ENCODE results near the gene TMEM229B.
"Not testable (repeated sequence)": the region's sequence is repeated elsewhere in the genome, so short reads cannot be mapped to it uniquely, and the experiment has no call there.

TMEM229B gene

GRCh38 chr14:67453575-67454300 lies 34.8 kb downstream of the TMEM229B start:
- no peak for DNase-seq (ENCODE audit: low spot score)

GRCh38 chr14:67451667-67452066 lies 36.9 kb downstream of the TMEM229B start:
- not testable (repeated sequence) for DNase-seq (ENCODE audit: low spot score)

DNA sequence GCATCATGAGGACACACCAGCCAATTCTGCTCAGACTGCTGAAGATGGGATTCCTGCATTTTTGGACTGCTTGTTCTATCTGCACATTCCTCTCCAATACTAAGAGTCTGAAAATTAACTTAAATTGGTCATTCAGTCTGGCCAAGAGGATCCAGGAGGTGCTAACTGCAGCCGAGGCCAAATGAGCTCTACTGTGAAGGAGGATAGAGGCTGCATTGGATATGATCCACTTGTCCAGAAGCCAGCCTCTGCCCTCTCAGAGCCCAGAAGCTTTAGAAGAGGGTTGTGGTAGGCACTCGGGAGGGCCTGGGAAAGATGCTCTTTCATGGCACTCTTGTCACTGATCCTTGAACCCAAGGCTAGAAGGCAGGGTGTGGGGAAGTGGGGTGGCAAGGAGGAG lies 39.4 kb downstream of the TMEM229B start:
- DNase-seq (ENCODE audit: low spot score), result no peak

DNA sequence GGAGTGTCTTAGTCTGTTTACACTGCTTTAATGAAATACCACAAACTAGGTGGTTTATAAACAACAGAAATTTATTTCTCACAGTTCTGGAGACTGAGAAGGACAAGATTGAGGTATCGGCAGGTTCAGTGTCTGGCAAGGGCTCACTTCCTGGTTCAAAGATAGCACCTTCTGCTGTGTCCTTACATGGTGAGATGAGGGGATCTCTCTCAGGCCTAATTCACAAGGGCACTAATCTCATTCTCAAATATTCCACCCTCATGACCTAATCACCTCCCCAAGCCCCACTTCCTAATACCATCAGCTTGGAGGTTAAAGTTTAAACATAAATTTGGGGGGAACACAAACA lies 41.5 kb downstream of the TMEM229B start:
- no peak for DNase-seq (ENCODE audit: low spot score)

- DNase-seq (ENCODE audit: low spot score), result peak; percentile 14
Observed at GRCh38 chr14:67446371-67447032, 42.0 kb downstream of the TMEM229B start.

DNA sequence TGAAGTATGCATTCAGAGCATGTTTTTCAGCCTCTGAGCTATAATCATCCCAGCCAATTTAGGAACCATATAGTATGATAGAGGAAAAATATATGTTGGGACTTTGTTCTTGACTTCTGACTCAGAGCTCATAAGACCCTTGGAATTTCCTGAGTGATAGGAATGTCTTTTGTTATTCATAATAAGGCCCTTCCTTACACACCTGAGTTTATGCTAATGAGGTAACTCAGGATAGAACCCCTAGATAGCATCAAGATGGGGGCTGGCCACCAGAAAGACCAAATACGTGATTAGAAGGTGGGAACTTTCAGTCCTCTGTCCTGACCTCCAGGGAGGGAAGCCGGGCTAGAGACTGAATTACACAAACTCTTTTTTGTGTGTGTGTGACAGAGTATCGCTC lies 44.1 kb downstream of the TMEM229B start:
- no peak for DNase-seq (ENCODE audit: low spot score)

GRCh38 chr14:67442139-67442906 lies 46.2 kb downstream of the TMEM229B start:
- no peak for DNase-seq (ENCODE audit: low spot score)

- no peak for DNase-seq (ENCODE audit: low spot score)
Observed at GRCh38 chr14:67441672-67442071, 46.8 kb downstream of the TMEM229B start.

- no peak for DNase-seq (ENCODE audit: low spot score)
Observed at GRCh38 chr14:67441256-67441655, 47.3 kb downstream of the TMEM229B start.

DNA sequence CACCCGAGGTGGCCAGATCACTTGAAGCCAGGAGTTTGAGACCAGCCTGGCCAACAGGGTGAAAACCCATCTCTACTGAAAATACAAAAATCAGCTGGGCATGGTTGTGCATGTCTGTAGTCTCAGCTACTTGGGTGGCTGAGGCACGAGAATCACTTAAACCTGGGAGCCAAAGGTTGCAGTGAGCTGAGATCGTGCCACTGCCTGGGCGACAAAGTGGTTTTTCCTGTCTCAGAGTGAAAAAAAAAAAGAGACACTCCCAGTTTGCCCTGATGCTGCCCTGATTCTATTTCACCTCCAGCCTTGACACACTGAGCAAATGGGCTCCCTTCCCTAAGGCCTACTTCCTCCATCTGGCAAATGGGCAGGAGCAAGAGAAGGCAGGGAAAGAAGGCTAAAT lies 48.0 kb downstream of the TMEM229B start:
- no peak for DNase-seq (ENCODE audit: low spot score)

DNA sequence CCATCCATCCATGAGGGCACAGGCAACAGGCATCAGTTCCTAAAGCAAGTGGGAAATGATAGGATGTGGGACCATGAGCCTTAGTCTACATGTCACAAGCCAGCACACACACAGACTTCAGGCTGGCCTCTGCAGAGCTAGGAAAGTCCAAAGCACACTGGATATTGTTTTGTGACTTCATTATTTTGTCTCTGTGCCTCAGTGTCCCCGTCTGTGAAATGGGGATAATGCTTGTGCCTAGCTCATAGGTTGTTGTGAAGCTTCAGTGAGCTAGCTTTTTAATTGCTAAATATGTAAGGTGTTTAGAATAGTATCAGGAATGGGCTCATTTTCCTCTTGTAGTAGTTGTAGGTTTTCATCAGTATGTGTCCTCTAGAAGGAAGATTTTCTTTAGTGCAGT lies 49.6 kb downstream of the TMEM229B start:
- no peak for DNase-seq (ENCODE audit: low spot score)

GRCh38 chr14:67436006-67436866 lies 52.3 kb downstream of the TMEM229B start:
- DNase-seq (ENCODE audit: low spot score), result peak; percentile 11

DNA sequence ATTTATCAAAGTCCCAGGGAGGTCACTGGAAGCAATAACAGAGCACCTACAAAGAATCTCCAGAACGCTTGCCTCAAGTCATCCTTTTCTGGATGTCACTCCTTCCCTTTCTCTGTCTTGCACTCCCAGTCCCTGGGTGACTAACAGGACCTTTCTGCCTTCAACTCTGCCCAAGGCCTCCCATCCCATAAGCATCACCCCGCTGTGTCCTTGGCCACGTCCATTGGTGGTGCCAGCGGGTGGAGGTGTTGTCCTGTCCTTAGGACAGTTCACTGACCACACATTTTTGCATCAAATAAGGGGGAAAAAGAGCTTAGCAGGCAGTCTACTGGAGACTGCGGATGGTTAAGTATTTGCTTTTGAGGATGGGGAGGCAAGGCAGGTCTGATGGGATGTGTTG lies 52.9 kb downstream of the TMEM229B start:
- DNase-seq (ENCODE audit: low spot score), result no peak

- no peak for DNase-seq (ENCODE audit: low spot score)
Observed at GRCh38 chr14:67432050-67432564, 56.4 kb downstream of the TMEM229B start.

DNA sequence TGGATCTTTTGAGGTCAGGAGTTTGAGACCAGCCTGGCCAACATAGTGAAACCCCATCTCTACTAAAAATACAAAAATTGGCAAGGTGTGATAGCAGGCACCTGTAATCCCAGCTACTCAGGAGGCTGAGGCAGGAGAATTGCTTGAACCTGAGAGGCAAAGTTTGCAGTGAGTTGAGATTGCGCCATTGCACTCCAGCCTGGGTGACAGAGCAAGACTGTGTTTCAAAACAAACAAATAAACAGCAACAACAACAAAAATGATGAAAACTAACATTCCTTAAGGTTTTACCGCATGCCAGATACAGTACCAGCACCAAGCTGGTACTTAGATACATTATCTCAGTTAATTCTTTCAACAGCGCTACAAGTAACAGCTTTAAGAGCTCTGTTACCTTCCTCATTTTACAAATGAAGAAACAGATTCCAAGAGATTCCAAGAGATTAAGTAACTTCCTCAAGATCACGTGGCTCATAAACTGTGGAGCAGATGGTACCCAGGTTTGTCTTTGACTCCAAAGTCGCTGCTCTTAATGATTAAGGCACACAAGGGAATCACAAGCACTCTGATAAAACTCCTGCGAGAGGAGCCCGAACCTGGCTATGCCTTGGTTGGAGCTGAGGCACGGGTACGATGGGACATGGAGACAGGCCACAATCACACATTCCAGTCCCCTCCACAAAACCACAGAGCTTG lies 58.9 kb downstream of the TMEM229B start:
- no peak for DNase-seq (ENCODE audit: low spot score)

GRCh38 chr14:67428501-67429031 lies 60.0 kb downstream of the TMEM229B start:
- no peak for DNase-seq (ENCODE audit: low spot score)

DNA sequence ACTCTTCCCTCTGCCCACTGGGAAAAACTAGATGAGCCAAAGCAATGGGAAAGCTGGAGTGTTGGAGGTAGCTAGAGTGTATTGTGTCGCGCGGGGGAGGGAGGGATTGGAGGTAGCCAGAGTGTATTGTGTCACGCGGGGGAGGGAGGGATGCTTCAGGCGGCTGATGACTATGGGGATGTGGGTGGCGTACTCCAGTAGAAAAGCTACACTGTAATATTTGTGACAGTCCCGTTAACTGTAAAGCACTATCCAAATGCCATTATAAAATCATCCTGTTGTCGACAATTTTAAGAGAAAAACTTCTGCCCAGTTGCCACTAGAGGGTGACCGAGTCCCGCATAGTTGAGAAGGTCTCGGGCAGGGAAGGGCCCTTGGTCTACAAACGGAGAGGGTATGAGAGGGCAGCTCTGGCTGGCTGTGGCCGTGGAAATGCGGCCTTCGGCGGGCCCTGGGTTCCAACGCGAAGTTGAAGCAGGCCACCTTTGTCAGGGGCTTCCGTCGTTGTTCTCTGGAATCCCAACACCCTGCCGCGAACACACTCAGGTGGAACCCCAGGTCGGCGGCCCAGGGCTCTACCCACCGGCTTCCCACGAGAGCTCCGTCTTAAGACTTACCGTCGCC lies 61.4 kb downstream of the TMEM229B start:
- DNase-seq (ENCODE audit: low spot score), result peak; percentile 74

DNA sequence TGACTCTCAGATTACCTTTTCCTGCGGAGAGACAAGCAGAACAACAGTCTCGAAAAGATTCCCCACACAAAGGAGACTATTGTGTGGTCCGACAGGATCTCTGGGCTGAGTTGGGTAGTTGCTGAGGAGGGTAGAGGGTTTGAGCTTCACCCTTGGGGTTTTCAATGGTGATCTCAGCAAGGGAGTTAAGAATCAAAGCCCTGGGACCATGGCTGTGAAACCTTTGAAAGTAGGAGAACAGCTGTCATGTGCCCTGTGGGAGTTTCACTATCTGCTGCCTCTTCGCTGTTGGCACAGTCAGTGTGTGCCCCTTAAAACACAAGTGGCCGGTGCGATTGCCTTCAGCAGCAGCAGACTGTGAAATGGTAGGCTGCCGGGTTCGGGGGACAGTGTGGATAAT lies 62.4 kb downstream of the TMEM229B start:
- DNase-seq (ENCODE audit: low spot score), result no peak

DNA sequence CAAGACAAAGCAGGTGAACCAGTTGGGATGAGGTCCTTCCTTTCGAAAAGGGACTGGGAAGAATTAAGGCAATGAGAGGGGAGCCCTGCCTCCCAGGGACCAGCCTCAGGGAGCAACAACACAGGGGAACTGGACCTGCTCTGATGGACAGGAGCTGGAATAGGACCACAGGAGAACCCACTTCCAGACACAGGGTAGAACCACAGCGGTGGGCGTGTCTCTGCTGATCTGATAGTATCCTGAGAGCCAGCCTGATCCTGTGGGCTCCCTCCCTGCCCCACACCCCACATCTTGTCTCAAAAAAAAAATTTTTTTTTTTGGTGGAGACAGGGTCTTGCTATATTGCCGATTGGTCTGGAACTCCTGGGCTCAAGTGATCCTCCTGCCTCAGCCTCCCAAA lies 62.9 kb downstream of the TMEM229B start:
- DNase-seq (ENCODE audit: low spot score), result no peak

DNA sequence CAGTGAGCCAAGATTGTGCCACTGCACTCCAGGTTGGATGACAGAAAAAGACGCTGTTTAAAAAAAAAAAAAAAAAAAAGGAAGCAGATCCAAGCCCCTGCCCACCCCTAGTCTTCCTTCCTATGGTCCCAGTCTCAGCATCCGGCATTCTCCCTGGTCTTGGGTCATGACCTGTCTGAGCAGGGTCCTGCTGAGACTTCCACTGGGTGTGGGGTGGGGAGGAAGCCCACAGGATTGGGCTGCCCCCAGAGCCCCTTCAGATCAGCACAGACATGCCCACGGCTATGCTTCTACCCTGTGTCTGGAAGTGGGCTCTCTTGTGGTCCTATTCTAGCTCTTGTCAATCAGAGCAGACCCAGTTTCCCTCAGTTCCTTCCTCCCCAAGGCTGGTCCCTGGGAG lies 64.0 kb downstream of the TMEM229B start:
- DNase-seq (ENCODE audit: low spot score), result no peak

DNA sequence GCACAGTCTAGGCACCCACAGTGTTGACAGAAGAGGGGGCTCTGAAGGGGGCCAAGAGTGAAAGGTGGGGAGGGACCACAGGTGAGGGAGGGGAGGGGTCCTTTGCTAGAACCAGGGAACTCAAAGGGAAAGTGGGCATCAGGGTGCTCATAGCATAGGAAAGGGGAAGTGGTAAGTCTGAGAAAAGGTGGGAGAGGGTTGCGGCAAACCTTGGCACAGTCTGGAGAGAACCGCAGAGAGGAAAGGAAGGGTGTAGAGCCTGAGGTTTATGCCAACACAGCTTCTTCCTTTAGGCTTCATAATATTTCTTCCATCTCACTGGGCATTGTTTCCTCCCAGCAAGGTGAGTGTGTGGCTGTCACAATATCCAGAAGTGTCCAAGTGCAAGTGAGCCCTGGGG lies 65.1 kb downstream of the TMEM229B start:
- DNase-seq (ENCODE audit: low spot score), result no peak

Data from putamen (tissue), 1 donor.